GM12891 (cell line): ENCODE results near the gene PPT2.
"Not testable (repeated sequence)": the region's sequence is repeated elsewhere in the genome, so short reads cannot be mapped to it uniquely, and the experiment has no call there.

Source experiments
- DNase-seq: peaks from one replicate; pipeline ENCODE4 v3.0.0; 2011; ENCODE audit warnings: low spot score; ENCODE audit not compliant: insufficient read length
- FAIRE-seq: peaks from 2 replicates; lab custom pipeline; 2011; peaks lifted over from hg19 to GRCh38; lab: Jason Lieb, UNC
- PAX5 ChIP-seq: IDR thresholded peaks from 2 replicates; pipeline ENCODE4 v1.6.1; 2011; ENCODE audit warnings: low read length, moderate library complexity, mild to moderate bottlenecking; ENCODE audit not compliant: insufficient read depth, severe bottlenecking
- POLR2A ChIP-seq: IDR thresholded peaks from 2 replicates; pipeline ENCODE4 v1.6.1; 2011; ENCODE audit warnings: low read depth, low read length, control low read depth
- POLR2AphosphoS5 ChIP-seq: IDR thresholded peaks from 2 replicates; pipeline ENCODE4 v1.6.1; 2011; ENCODE audit warnings: low read depth, low read length, control low read depth
- POU2F2 ChIP-seq: IDR thresholded peaks from 2 replicates; pipeline ENCODE4 v1.6.1; 2011; ENCODE audit warnings: low read depth, mild to moderate bottlenecking, control low read depth, low read length, moderate library complexity
- SPI1 ChIP-seq: IDR thresholded peaks from 2 replicates; pipeline ENCODE4 v1.6.1; 2011; ENCODE audit warnings: low read depth, low read length, control low read depth
- TAF1 ChIP-seq: IDR thresholded peaks from 2 replicates; pipeline ENCODE4 v1.6.1; 2011; ENCODE audit warnings: low read depth, low read length, control low read depth

Gene PPT2

GRCh38 chr6:32189069-32189741 is 35.3 kb downstream of the PPT2 start:
- TF ChIP-seq POLR2AphosphoS5: no peak
- no peak for TF ChIP-seq TAF1
- no peak for TF ChIP-seq POLR2A
- no peak for TF ChIP-seq PAX5
- TF ChIP-seq SPI1: no peak
- TF ChIP-seq POU2F2: no peak
- FAIRE-seq (no peak), DNase-seq (no peak)

DNA sequence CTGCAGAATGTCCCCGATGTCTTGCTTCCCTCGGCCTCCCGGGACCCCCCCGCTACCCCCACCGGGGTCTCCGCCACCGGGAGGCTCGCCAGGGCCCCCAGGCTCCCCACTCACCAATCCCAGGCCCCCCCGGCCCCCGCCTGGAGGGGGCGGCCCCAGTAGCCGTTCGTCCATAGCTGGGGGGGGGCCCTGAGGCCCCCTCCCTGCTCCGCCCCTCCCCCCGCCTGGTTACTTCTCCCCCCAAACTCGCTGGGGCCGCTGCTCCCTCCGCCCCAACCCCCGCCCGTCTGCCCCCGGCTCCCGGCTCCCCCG is 35.8 kb downstream of the PPT2 start:
- no peak for FAIRE-seq
- DNase-seq: no peak
- no peak for TF ChIP-seq POLR2AphosphoS5

DNA sequence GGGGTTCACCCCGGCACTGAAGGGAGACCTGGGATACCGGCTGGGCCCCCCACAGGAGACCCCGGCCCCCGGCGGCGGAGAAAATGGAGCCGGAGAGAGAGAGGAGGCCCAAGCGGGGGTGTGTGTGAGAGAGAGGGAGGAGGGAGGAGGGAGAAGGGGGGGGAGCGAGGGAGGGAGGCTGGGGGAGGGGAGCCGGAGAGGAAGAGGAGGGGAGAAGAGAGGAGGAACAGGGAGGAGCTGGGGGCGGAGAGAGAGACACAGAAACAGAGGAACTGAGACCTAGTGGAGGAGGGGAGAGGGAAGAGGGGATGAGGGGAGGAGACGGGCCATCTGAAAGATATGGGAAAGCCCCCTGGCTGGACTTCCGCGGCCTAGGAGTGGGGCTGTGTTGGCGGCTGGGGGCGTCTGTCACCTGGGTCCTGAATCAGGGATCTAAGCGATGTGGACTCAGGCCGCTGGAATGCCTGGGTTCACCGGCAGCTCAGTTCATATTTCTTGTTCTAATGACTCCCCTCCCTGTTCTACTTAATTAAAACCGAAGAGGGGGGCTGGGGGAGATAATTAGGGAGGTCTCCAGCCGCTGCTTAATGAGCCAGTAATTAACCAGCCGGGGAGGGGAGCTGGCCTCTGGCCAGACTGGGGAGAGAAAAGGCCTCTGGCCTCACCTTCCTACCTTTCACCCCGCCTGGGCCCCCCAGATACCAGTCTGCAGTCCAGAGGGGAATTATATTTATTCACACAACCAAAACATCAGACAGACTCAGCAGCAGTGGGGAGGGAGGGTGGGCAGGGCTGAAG is 36.3 kb downstream of the PPT2 start, which contains the start of gene PBX2:
PBX2 (minus strand) TSS at position 149 of the 798 bp plus-strand sequence. CDS start 287 bp downstream, outside the sequence.
- FAIRE-seq: peak; percentile 75
- no peak for TF ChIP-seq PAX5
- TF ChIP-seq TAF1: peak; percentile 39; the same call in 1 of the 2 replicates
- peak; percentile 95 for TF ChIP-seq SPI1
- peak; percentile 79; the same call in 1 of the 2 replicates for TF ChIP-seq POLR2AphosphoS5
- peak; percentile 75 for TF ChIP-seq POLR2A
- TF ChIP-seq POU2F2: peak; percentile 51; the same call in 1 of the 2 replicates
- peak; percentile 86 for DNase-seq

GRCh38 chr6:32190911-32191677 is 37.2 kb downstream of the PPT2 start:
- DNase-seq: no peak
- TF ChIP-seq TAF1 (no peak), POLR2AphosphoS5 (no peak; the same call in 1 of the 2 replicates)
- no peak for FAIRE-seq

DNA sequence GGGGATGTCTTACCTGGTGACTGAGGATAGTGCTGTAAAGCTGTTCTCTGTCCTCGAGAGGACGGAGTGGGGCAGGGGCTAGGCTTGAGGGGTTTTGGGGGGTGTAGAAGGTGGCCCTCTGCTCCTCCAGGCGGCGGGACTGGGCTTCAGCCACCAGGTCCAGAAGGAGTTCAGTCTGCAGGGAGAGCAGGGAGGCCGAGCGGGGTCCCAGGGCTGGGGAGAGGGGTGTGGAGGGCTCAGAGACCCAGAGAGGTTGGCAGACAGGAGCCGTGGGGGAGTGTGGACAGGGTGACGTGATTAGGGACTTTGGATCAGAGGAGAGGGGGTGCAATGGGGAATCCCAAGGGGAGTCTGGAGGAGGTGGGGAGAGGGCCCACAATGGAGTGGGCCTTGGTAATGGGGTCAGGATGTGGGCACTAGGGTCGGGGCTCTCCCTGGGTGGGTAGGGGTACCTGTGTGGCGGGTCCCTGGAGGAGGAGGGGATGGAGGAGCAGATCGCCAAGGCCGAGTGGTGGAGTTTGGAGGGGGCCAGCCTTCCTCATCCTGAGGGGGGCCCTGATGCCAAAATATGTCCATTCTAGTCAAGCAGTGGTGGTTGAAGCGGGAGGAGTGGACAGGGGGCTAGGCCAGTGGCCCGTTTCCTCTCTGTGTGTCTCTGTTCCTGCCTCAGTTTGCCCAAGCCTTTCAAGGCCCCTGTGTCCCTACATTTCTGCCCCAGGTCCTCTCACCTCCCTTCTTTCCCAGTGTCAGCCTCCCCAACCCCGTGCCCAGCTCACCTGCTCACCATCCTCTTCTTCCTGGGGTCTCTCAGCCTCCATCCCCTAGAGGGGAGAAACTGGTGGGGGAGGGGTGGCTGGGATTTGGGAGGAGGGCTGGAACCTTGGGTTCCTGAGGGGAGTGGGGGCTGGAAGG is 38.0 kb downstream of the PPT2 start:
- no peak for TF ChIP-seq PAX5
- TF ChIP-seq POLR2AphosphoS5: peak; percentile 49
- no peak for TF ChIP-seq POLR2A
- TF ChIP-seq POU2F2: peak; percentile 31; the same call in 1 of the 2 replicates
- no peak for TF ChIP-seq SPI1
- TF ChIP-seq TAF1: no peak
- DNase-seq (no peak), FAIRE-seq (peak; percentile 16)

DNA sequence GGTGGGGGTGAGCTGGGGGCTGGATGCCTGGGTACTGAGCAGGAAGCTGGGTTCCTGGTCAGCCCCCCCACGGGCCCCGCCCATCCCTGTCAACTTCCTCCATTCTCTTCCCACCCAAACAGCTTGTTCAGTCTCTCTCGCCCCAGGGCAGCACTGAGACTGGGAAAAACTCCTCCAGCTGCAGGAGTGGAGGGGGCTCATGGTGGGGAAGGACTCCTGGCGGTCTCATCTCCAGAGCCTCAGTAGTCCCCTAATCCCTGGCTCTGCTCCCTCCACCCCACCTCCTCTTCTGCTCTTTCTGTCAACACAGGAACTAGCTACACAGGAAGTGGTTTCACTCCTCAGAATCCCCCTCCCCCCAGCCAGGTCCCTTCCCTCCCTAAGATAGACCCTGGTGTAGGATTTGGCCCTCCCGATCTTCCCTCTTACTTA is 38.7 kb downstream of the PPT2 start, which contains the start of gene GPSM3:
GPSM3 (minus strand) TSS at position 36 of the 432 bp plus-strand sequence. CDS start 130 bp downstream, outside the sequence.
- DNase-seq (no peak), FAIRE-seq (peak; percentile 54)
- TF ChIP-seq PAX5: no peak
- TF ChIP-seq SPI1: peak; percentile 64
- no peak; the same call in 1 of the 2 replicates for TF ChIP-seq POLR2A
- TF ChIP-seq TAF1: peak; percentile 33
- TF ChIP-seq POLR2AphosphoS5: no peak; the same call in 1 of the 2 replicates
- no peak for TF ChIP-seq POU2F2

DNA sequence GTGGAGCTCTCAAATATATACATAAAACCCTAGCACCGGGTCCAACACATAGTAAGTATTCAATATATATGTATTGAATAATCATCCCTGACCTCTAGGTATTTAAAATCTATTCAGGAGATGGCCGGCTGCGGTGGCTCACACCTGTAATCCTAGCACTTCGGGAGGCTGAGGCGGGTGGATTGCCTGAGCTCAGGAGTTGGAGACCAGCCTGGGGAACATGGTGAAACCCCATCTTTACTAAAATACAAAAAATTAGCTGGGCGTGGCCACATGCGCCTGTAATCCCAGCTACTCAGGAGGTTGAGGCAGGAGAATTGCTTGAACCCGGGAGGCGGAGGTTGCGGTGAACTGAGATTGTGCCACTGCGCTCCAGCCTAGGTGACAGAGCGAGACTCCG is 39.2 kb downstream of the PPT2 start:
- DNase-seq, FAIRE-seq: not testable (repeated sequence)

- no peak for DNase-seq
- TF ChIP-seq POU2F2 (no peak), POLR2AphosphoS5 (no peak), SPI1 (no peak), POLR2A (no peak), PAX5 (no peak), TAF1 (no peak)
- no peak for FAIRE-seq
These were observed 40.4 kb downstream of the PPT2 start for GRCh38 chr6:32194388-32194787.
